OCI-LY7 (cell line): ENCODE measurements around the gene ADGRD1.

Experiments
- CTCF ChIP-seq: fragments of 200-600 bp; sonication (generic); conservative IDR thresholded peaks from 2 replicates; pipeline ENCODE4 v1.5.1; 2014; ENCODE audit warnings: mild to moderate bottlenecking, antibody characterized with exemption, low read length, moderate library complexity, mixed read lengths
- EZH2phosphoT487 ChIP-seq: fragments of 200-600 bp; sonication (generic); IDR thresholded peaks from 2 replicates; pipeline ENCODE4 v1.6.1; 2018; ENCODE audit warnings: low read depth, borderline replicate concordance, mild to moderate bottlenecking, mixed run types, antibody characterized with exemption, low read length, moderate library complexity, mixed read lengths

- TF ChIP-seq CTCF (no peak), EZH2phosphoT487 (no peak)
Measured at GRCh38 chr12:131115766-131116467, 162.2 kb downstream of the ADGRD1 start.
